GM18951 (cell line): ENCODE measurements around the gene SHLD3.
"Not testable (repeated sequence)": the region's sequence is repeated elsewhere in the genome, so short reads cannot be mapped to it uniquely, and the experiment has no call there.

ENCODE experiments used
- POLR2A ChIP-seq: IDR thresholded peaks from 4 replicates; pipeline ENCODE4 v1.6.1; 2011; ENCODE audit warnings: mild to moderate bottlenecking; ENCODE audit not compliant: insufficient read length, insufficient read depth; ENCODE audit errors: extremely low read depth
- in situ Hi-C: fragments of 300-500 bp; cut with MboI; formaldehyde crosslinking; loops from one replicate; pipeline ENCODE4 v1.12.0; 2022; ENCODE audit warnings: low sequenced_read_pairs, mixed read lengths, inconsistent platforms; ENCODE audit not compliant: unreplicated experiment

SHLD3 gene

GRCh38 chr5:65624571-65625555, at the start of gene SHLD3, which contains the start of gene TRAPPC13:
Gene SHLD3 (plus strand): TSS chr5:65625027. CDS start chr5:65629588, 4,561 bp downstream.
Gene TRAPPC13 (plus strand): TSS chr5:65625027. CDS start chr5:65625061, 34 bp downstream.
- TF ChIP-seq POLR2A, result peak; percentile 65
- in situ Hi-C loops, result no loop called here

- in situ Hi-C loops, result no loop called here
- no peak for TF ChIP-seq POLR2A
Observed at GRCh38 chr5:65577141-65577540, 47.7 kb upstream of the SHLD3 start.

- in situ Hi-C loops, result no loop called here
- no peak for TF ChIP-seq POLR2A
Observed at GRCh38 chr5:65588694-65589093, 36.1 kb upstream of the SHLD3 start.

GRCh38 chr5:65601761-65602160, 23.1 kb upstream of the SHLD3 start:
- in situ Hi-C loops, result not testable (repeated sequence)

- in situ Hi-C loops, result no loop called here
- TF ChIP-seq POLR2A, result no peak
Observed at GRCh38 chr5:65611524-65611923, 13.3 kb upstream of the SHLD3 start.

GRCh38 chr5:65612298-65612907, 12.4 kb upstream of the SHLD3 start:
- in situ Hi-C loops, result no loop called here

GRCh38 chr5:65620021-65620420, 4.8 kb upstream of the SHLD3 start:
- no peak for TF ChIP-seq POLR2A
- in situ Hi-C loops, result no loop called here

More at GRCh38 chr5:65612298-65612907, 12.4 kb upstream of the SHLD3 start:
- TF ChIP-seq POLR2A, result no peak

GRCh38 chr5:65621961-65622360, 2.9 kb upstream of the SHLD3 start:
- in situ Hi-C loops, result not testable (repeated sequence)

GRCh38 chr5:65623482-65623881, 1.3 kb upstream of the SHLD3 start:
- in situ Hi-C loops, result no loop called here
- no peak for TF ChIP-seq POLR2A

GRCh38 chr5:65624025-65624570, 729 bp upstream of the SHLD3 start, which contains the start of gene TRIM23:
Gene TRIM23 (minus strand): TSS chr5:65624333. CDS start chr5:65624274, 59 bp downstream.
- in situ Hi-C loops, result no loop called here
- peak; percentile 71 for TF ChIP-seq POLR2A

- in situ Hi-C loops, result no loop called here
Observed at GRCh38 chr5:65625743-65626142, 916 bp downstream of the SHLD3 start.

GRCh38 chr5:65630981-65631380, 6.2 kb downstream of the SHLD3 start:
- no peak for TF ChIP-seq POLR2A
- in situ Hi-C loops, result no loop called here

More at GRCh38 chr5:65625743-65626142, 916 bp downstream of the SHLD3 start:
- TF ChIP-seq POLR2A, result no peak

GRCh38 chr5:65640240-65640639, 15.4 kb downstream of the SHLD3 start:
- TF ChIP-seq POLR2A, result no peak
- in situ Hi-C loops, result no loop called here
